VCaP (cell line): ENCODE results near the gene CACNA1S.

ENCODE experiments used
- H3K27ac ChIP-seq: fragments of 450-650 bp; 2 replicates; pipeline ENCODE4 v1.5.1; 2017
- CTCF ChIP-seq: fragments of 450-650 bp; conservative IDR thresholded peaks from 2 replicates; pipeline ENCODE4 v1.5.1; 2017; ENCODE audit warnings: mild to moderate bottlenecking, moderate library complexity

CACNA1S gene

DNA sequence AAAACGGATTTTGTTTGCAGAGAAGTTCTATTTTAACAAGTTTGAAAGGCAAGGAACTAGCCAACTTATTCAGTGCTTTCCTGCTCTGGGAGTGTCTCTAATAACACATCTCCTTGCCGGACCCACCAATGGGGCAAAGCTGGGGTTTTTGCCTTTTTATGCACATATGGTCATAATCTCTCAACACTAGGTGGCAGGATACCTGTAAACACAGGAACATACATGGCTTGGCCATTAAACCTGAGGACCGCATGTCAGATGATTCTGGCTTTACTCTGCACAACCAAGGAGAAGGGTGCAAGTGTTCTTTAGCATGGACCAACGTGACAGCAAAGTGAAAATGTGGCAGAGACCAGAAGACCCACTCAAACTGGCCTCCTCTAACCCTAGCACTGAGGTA, 37.2 kb upstream of the CACNA1S start:
- peak; percentile 72 for TF ChIP-seq CTCF

GRCh38 chr1:201147396-201148015, 35.3 kb upstream of the CACNA1S start:
- TF ChIP-seq CTCF, result no peak
- H3K27ac ChIP-seq, result no peak overlapping the region

More for the DNA sequence above, 37.2 kb upstream of the CACNA1S start:
- no peak overlapping the region for H3K27ac ChIP-seq

GRCh38 chr1:201146626-201147390, 34.6 kb upstream of the CACNA1S start:
- no peak for TF ChIP-seq CTCF
- H3K27ac ChIP-seq, result no peak overlapping the region

GRCh38 chr1:201145816-201146215, 33.6 kb upstream of the CACNA1S start:
- H3K27ac ChIP-seq, result no peak overlapping the region

GRCh38 chr1:201145132-201145531, 32.9 kb upstream of the CACNA1S start:
- no peak overlapping the region for H3K27ac ChIP-seq
- no peak for TF ChIP-seq CTCF

More at GRCh38 chr1:201145816-201146215, 33.6 kb upstream of the CACNA1S start:
- TF ChIP-seq CTCF, result no peak

DNA sequence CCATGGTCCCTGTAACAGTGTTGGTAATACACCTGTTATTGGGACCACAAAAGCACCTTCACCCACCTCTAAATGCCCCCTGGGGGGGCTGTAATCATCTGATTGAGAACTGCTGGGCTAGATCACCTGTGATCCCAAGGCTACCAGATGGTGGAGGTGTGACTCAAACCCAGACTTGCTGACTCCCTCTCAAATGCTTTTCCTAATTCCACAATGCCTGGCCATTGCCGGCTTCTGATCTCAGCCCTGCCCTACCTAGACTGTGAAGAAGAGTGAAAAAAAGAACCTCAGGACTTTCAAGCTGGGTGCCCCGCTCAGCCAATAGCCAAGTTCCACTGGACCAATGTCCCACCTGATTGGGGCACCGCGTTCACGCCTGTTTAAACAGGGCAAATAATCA, 32.5 kb upstream of the CACNA1S start:
- TF ChIP-seq CTCF, result no peak

GRCh38 chr1:201143726-201144635, 31.8 kb upstream of the CACNA1S start:
- no peak overlapping the region for H3K27ac ChIP-seq
- no peak for TF ChIP-seq CTCF

More for the DNA sequence above, 32.5 kb upstream of the CACNA1S start:
- no peak overlapping the region for H3K27ac ChIP-seq
